A549 treated with CORT108297 at 1 μM for 4 hours (cell line): Measurements from ENCODE around the gene NAALAD2. TPM values are rescaled to one million over a fixed set of nuclear protein-coding genes. Genes with fewer than 3 reads are reported as not detected.

Experiments used
- total RNA-seq: library from RNA; stranded (reverse); fragments of 200-300 nt; extraction: Qiagen RNA extraction; gene quantifications from 5 replicates; pipeline ENCODE4 v1.2.3, GENCODE V29; 2022

The NAALAD2 gene
- not detected in 5 replicates for total RNA-seq

GRCh38 chr11:90134478-90135003 is at the start of gene NAALAD2:
Gene NAALAD2 (plus strand): TSS chr11:90134663. CDS start chr11:90134759, 96 bp downstream.

GRCh38 chr11:90085650-90086049 is 48.8 kb upstream of the NAALAD2 start, which contains the start of gene UBTFL1:
Gene UBTFL1 (plus strand): TSS chr11:90085950. CDS start chr11:90085950, 0 bp downstream.

GRCh38 chr11:90222459-90223247 is 88.2 kb downstream of the NAALAD2 start, which contains the start of gene CHORDC1:
Gene CHORDC1 (minus strand): TSS chr11:90223049. CDS start chr11:90222954, 95 bp downstream.

Other genes starting within 250 kb of the NAALAD2 start
- gene TRIM49D1, start 212.4 kb upstream of the NAALAD2 start, total RNA-seq = 0.06 TPM in 1 of 5 replicates, not detected in the others
- gene TRIM49D2, start 210.6 kb upstream of the NAALAD2 start, total RNA-seq = not detected in 5 replicates
- not detected in 5 replicates for gene TRIM64, start 168.6 kb upstream of the NAALAD2 start, total RNA-seq
- gene TRIM49C, start 103.6 kb upstream of the NAALAD2 start, total RNA-seq = not detected in 5 replicates
- not detected in 5 replicates for gene UBTFL1, start 48.7 kb upstream of the NAALAD2 start, total RNA-seq
- 79.5 to 154 TPM (median 96.2 TPM) in 5 replicates for gene CHORDC1, start 88.4 kb downstream of the NAALAD2 start, total RNA-seq